Bronchial epithelial cell (primary cell): Measurements from ENCODE around the gene SERGEF. TPM values are rescaled to one million over a fixed set of nuclear protein-coding genes. Genes with fewer than 3 reads are reported as not detected.

Experiments used
- DNase-seq: peaks from one replicate; pipeline ENCODE4 v3.0.0-alpha.2; 2010; ENCODE audit warnings: low read depth
- FAIRE-seq: peaks from 2 replicates; lab custom pipeline; 2011; peaks lifted over from hg19 to GRCh38; lab: Jason Lieb, UNC
- H3K27me3 ChIP-seq: 2 replicates; pipeline ENCODE4 v1.5.1; 2011; ENCODE audit warnings: low read length; ENCODE audit not compliant: control insufficient read depth, insufficient read depth
- H3K36me3 ChIP-seq: 2 replicates; pipeline ENCODE4 v1.5.1; 2011; ENCODE audit warnings: low read length; ENCODE audit not compliant: control insufficient read depth, insufficient read depth
- H3K4me3 ChIP-seq: 2 replicates; pipeline ENCODE4 v1.5.1; 2011; ENCODE audit warnings: mild to moderate bottlenecking, low read depth, low read length, control low read depth
- total RNA-seq: library from RNA; depleted of rRNA; stranded (reverse); fragments of >200 nt; gene quantifications from 2 replicates; pipeline ENCODE4 v1.2.1, GENCODE V29; 2014
- TF ChIP-seq, protein P1 (sequence below): IDR thresholded peaks from 2 replicates; pipeline ENCODE4 v1.5.1; 2011; ENCODE audit warnings: mild to moderate bottlenecking, moderate library complexity, low read length, control low read depth, inconsistent platforms; ENCODE audit not compliant: insufficient read depth, severe bottlenecking

Gene SERGEF
- total RNA-seq, 1 donor from 2014 or later: 29.2 TPM

- TF ChIP-seq, protein P1, sequence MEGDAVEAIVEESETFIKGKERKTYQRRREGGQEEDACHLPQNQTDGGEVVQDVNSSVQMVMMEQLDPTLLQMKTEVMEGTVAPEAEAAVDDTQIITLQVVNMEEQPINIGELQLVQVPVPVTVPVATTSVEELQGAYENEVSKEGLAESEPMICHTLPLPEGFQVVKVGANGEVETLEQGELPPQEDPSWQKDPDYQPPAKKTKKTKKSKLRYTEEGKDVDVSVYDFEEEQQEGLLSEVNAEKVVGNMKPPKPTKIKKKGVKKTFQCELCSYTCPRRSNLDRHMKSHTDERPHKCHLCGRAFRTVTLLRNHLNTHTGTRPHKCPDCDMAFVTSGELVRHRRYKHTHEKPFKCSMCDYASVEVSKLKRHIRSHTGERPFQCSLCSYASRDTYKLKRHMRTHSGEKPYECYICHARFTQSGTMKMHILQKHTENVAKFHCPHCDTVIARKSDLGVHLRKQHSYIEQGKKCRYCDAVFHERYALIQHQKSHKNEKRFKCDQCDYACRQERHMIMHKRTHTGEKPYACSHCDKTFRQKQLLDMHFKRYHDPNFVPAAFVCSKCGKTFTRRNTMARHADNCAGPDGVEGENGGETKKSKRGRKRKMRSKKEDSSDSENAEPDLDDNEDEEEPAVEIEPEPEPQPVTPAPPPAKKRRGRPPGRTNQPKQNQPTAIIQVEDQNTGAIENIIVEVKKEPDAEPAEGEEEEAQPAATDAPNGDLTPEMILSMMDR: no peak
- H3K36me3 ChIP-seq: no peaks in the 10 kb centered on the region
- no peak for DNase-seq
- H3K4me3 ChIP-seq: no peak overlapping the region
- no peaks in the 10 kb centered on the region for H3K27me3 ChIP-seq
- peak; percentile 76 for FAIRE-seq
Observed at GRCh38 chr11:17803754-17804334, 209.0 kb downstream of the SERGEF start.

- H3K4me3 ChIP-seq: no peak overlapping the region
- TF ChIP-seq, protein P1: no peak
- no peak for DNase-seq
- H3K36me3 ChIP-seq: no peaks in the 10 kb centered on the region
- no peak for FAIRE-seq
- H3K27me3 ChIP-seq: no peaks in the 10 kb centered on the region
Observed at GRCh38 chr11:17802491-17802890, 210.4 kb downstream of the SERGEF start.

- no peak overlapping the region for H3K4me3 ChIP-seq
- no peaks in the 10 kb centered on the region for H3K27me3 ChIP-seq
- no peaks in the 10 kb centered on the region for H3K36me3 ChIP-seq
- DNase-seq (no peak), FAIRE-seq (no peak)
- TF ChIP-seq, protein P1: no peak
Observed at GRCh38 chr11:17801166-17801565, 211.7 kb downstream of the SERGEF start.

DNA sequence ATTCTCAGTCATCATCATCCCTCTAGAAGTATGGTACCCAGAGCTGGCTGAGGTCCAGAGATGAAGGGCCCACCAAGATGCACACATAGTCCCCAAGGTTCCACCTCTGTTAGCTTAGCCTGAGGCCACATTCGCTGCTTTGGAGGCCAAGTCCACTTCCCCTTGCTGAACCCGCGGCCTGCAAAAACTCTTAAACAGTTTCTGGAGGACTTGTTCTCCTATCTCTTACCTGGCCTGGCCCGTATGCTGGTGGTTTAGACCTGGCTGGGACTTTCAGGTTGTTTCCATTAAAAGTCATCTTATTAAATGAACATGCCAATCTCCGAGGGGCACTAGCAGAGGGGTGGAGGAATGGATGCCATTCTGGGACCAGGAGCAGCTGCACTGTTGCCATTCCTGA, 213.7 kb downstream of the SERGEF start:
- no peaks in the 10 kb centered on the region for H3K27me3 ChIP-seq
- FAIRE-seq (no peak), DNase-seq (no peak)
- TF ChIP-seq, protein P1: no peak
- no peak overlapping the region for H3K4me3 ChIP-seq
- H3K36me3 ChIP-seq: no peaks in the 10 kb centered on the region

DNA sequence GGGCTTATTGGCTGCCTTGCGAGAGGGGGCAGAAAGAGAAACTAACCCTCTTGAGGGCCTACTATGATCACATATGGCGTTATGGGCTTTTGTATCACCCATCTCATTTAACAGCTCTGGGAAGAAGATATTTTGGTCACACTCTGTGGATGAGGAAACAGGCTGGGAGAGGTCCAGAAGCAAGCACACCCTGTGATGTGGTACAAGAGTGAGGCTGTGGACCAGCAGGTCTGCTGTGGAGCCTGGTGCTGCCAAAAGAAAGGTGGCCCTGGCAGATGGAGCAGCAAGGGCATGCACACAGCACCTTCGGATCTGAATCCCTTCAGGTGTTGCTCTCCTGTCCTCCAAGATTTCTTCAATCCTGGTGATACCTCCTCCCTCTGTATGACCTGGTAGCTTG, 214.1 kb downstream of the SERGEF start:
- H3K36me3 ChIP-seq: no peaks in the 10 kb centered on the region
- H3K27me3 ChIP-seq: no peaks in the 10 kb centered on the region
- TF ChIP-seq, protein P1: no peak
- FAIRE-seq: peak; percentile 43
- H3K4me3 ChIP-seq: no peak overlapping the region
- no peak for DNase-seq

DNA sequence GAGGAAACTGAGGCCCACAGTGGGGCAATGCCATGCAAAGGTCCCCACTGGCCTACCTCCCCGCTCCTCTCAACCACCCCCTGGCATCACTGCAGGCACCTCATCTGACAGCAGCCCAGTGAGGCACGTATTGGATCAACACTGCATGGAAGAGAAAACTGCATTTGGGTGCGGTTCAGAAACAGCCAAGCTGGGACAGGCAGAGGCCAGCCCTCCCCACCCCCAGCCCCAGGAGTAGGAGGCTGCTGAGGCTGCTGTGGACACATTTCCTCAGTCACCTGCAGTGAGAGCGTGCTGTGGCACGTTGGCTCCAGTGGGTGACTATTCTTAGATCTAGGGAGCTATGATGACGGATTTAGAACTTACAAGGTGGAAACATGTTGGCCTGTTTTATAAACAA, 214.6 kb downstream of the SERGEF start:
- TF ChIP-seq, protein P1: no peak
- peak; percentile 88 for FAIRE-seq
- no peaks in the 10 kb centered on the region for H3K36me3 ChIP-seq
- DNase-seq: peak; percentile 98
- H3K27me3 ChIP-seq: no peaks in the 10 kb centered on the region
- no peak overlapping the region for H3K4me3 ChIP-seq
